Hepatocyte (in vitro differentiated cells): ENCODE results near the gene PPP1R3C. TPM values are rescaled to one million over a fixed set of nuclear protein-coding genes. Genes with fewer than 3 reads are reported as not detected.

Source experiments
- DNase-seq: peaks from one replicate; pipeline ENCODE4 v3.0.0-alpha.2; 2016; ENCODE audit warnings: low spot score
- H2AFZ ChIP-seq: fragments of 200-600 bp; sonication (generic); 2 replicates; pipeline ENCODE4 v1.6.0; 2016; ENCODE audit warnings: antibody characterized with exemption, mild to moderate bottlenecking
- H3K27ac ChIP-seq: fragments of 200-600 bp; sonication (generic); 2 replicates; pipeline ENCODE4 v1.5.1; 2016; ENCODE audit warnings: mild to moderate bottlenecking
- H3K27me3 ChIP-seq: fragments of 200-600 bp; sonication (generic); 2 replicates; pipeline ENCODE4 v1.6.1; 2016
- H3K36me3 ChIP-seq: fragments of 200-600 bp; sonication (generic); replicated peaks from 2 replicates; pipeline ENCODE4 v1.5.1; 2016; ENCODE audit warnings: low read depth; ENCODE audit not compliant: insufficient read depth
- H3K4me1 ChIP-seq: fragments of 200-600 bp; sonication (generic); 2 replicates; pipeline ENCODE4 v1.5.1; 2016; ENCODE audit warnings: mild to moderate bottlenecking, moderate library complexity; ENCODE audit not compliant: insufficient read depth
- H3K4me2 ChIP-seq: fragments of 200-600 bp; sonication (generic); 2 replicates; pipeline ENCODE4 v1.6.0; 2016
- H3K4me3 ChIP-seq: fragments of 200-600 bp; sonication (generic); 2 replicates; pipeline ENCODE4 v1.5.1; 2016; ENCODE audit warnings: mild to moderate bottlenecking
- H3K79me2 ChIP-seq: fragments of 200-600 bp; sonication (generic); 2 replicates; pipeline ENCODE4 v1.6.0; 2017; ENCODE audit warnings: mild to moderate bottlenecking
- H3K9me2 ChIP-seq: fragments of 200-600 bp; sonication (generic); replicated peaks from 2 replicates; pipeline ENCODE4 v1.6.0; 2017; ENCODE audit warnings: mild to moderate bottlenecking; ENCODE audit not compliant: insufficient read depth
- H3K9me3 ChIP-seq: fragments of 200-600 bp; sonication (generic); 2 replicates; pipeline ENCODE4 v1.5.1; 2016; ENCODE audit warnings: low read depth, mild to moderate bottlenecking
- H4K20me1 ChIP-seq: fragments of 200-600 bp; sonication (generic); 2 replicates; pipeline ENCODE4 v1.6.0; 2016; ENCODE audit warnings: mild to moderate bottlenecking; ENCODE audit not compliant: insufficient read depth, poor library complexity, severe bottlenecking
- CTCF ChIP-seq: fragments of 200-600 bp; sonication (generic); IDR thresholded peaks from 2 replicates; pipeline ENCODE4 v1.5.1; 2016; ENCODE audit warnings: antibody characterized with exemption, mild to moderate bottlenecking; ENCODE audit not compliant: poor library complexity
- EZH2 ChIP-seq: fragments of 200-600 bp; sonication (generic); IDR thresholded peaks from 2 replicates; pipeline ENCODE4 v1.6.1; 2016; ENCODE audit warnings: antibody characterized with exemption, mild to moderate bottlenecking, borderline replicate concordance
- EZH2phosphoT487 ChIP-seq: fragments of 200-600 bp; sonication (generic); IDR thresholded peaks from one replicate; pipeline ENCODE4 v1.6.1; 2018; ENCODE audit warnings: antibody characterized with exemption, mild to moderate bottlenecking, low read depth, moderate library complexity; ENCODE audit not compliant: unreplicated experiment, severe bottlenecking
- WGBS: methylation state at CpG from one replicate; pipeline ENCODE4 v1.1.6; 2016; ENCODE audit warnings: low lambda C conversion rate; ENCODE audit errors: missing lambda C conversion rate; 5-methylcytosine and 5-hydroxymethylcytosine counted together
- polyA plus RNA-seq: library from polyadenylated mRNA; unstranded; fragments of >200 nt; fragmentation: Nextera tagmentation; extraction: Ambion mirVana; gene quantifications from 2 replicates; pipeline ENCODE4 v1.2.1, GENCODE V29; 2016
- total RNA-seq: library from RNA; depleted of rRNA; stranded (reverse); fragments of >200 nt; gene quantifications from 2 replicates; pipeline ENCODE4 v1.2.3, GENCODE V29; 2014

Gene PPP1R3C
- total and polyA plus RNA-seq, 2 experiments from 2014 or later: 20.2 to 45.0 TPM

DNA sequence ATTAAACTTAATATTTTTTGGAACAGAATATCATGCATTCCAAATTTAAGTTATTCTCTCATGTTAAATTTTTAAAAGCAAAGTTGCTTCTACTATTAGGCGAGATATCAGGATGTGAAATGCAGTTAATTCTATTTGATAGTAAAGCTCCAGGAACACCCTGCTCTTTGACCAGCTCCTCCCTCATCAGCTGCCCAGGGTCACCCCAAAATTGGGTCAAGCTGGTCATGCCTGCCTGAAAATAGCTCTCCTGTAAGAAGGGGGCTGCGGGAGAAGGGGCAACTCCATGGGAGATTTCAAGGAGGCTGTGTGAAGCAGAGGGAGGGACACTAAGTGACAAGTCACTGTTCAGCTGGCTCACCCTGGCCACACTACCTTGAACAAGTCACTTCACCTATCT is 5.9 kb downstream of the PPP1R3C start:
- Histone ChIP-seq H4K20me1 (no peaks in the 10 kb centered on the region), H3K9me2 (no peaks in the 10 kb centered on the region), H3K36me3 (no peaks in the 10 kb centered on the region), H3K4me2 (no peak overlapping the region), H2AFZ (no peak overlapping the region), H3K27ac (no peak overlapping the region), H3K27me3 (no peaks in the 10 kb centered on the region), H3K79me2 (no peaks in the 10 kb centered on the region), H3K9me3 (no peaks in the 10 kb centered on the region), H3K4me1 (no peaks in the 10 kb centered on the region), H3K4me3 (no peak overlapping the region)
- TF ChIP-seq EZH2phosphoT487 (no peak), EZH2 (no peak), CTCF (no peak)
- WGBS: 92% methylated on average over 2 of the region's 2 CpGs
- DNase-seq: no peak

- DNase-seq: no peak
- no peak for TF ChIP-seq EZH2phosphoT487
- no peak for TF ChIP-seq EZH2
- TF ChIP-seq CTCF: no peak
These were observed 8.2 kb downstream of the PPP1R3C start for GRCh38 chr10:91624633-91625032.

GRCh38 chr10:91622601-91623000 is 10.3 kb downstream of the PPP1R3C start:
- no peak for DNase-seq
- H2AFZ ChIP-seq: no peak overlapping the region
- no peaks in the 10 kb centered on the region for H3K4me1 ChIP-seq
- H3K27me3 ChIP-seq: no peaks in the 10 kb centered on the region
- H3K4me3 ChIP-seq: no peak overlapping the region
- no peaks in the 10 kb centered on the region for H3K9me3 ChIP-seq
- H3K79me2 ChIP-seq: no peaks in the 10 kb centered on the region
- no peak overlapping the region for H3K27ac ChIP-seq
- no peak overlapping the region for H3K4me2 ChIP-seq
- H3K36me3 ChIP-seq: no peaks in the 10 kb centered on the region
- H3K9me2 ChIP-seq: no peaks in the 10 kb centered on the region
- 100% methylated on average over 1 of the region's 1 CpG for WGBS
- no peak for TF ChIP-seq EZH2phosphoT487
- TF ChIP-seq CTCF: no peak
- no peak for TF ChIP-seq EZH2
- H4K20me1 ChIP-seq: no peaks in the 10 kb centered on the region

More at GRCh38 chr10:91624633-91625032, 8.2 kb downstream of the PPP1R3C start:
- Histone ChIP-seq H3K4me2 (no peak overlapping the region), H3K27me3 (no peaks in the 10 kb centered on the region), H2AFZ (no peak overlapping the region), H3K9me2 (no peaks in the 10 kb centered on the region), H3K4me3 (no peak overlapping the region), H3K36me3 (no peaks in the 10 kb centered on the region), H3K79me2 (no peaks in the 10 kb centered on the region), H4K20me1 (no peaks in the 10 kb centered on the region), H3K9me3 (no peaks in the 10 kb centered on the region), H3K27ac (no peak overlapping the region), H3K4me1 (no peaks in the 10 kb centered on the region)

DNA sequence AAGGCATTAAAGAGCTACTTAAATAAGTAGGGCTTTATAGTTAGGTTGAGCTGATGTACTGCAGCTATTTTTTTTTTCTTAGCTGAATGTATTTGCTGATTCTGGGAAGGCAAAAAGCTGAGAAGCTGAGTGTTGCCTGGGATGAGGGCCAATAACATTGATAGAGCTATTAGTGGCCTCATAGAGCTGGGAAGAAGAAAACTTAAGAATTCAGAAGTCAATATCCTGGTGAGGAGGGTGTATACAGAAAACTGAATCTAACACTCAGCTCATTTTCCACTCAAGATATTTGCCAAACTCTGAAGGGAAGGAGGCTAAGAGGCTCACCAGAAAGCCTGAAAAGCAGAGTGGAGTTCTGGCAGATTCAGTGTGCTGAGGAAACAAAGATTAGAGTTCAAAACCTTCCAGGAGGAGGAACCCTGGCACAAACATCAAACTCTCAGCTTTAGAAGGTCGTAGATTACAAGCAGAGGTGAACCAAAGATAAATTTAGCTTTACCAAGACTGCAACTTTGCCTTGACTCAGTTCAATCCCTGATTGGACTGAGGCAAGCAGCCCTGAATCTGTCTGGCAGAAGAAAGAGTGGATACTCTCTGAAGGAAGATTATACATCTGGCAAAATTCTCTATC is 11.3 kb downstream of the PPP1R3C start:
- H3K27me3 ChIP-seq: no peaks in the 10 kb centered on the region
- no peaks in the 10 kb centered on the region for H3K36me3 ChIP-seq
- H3K79me2 ChIP-seq: no peaks in the 10 kb centered on the region
- H3K9me3 ChIP-seq: no peaks in the 10 kb centered on the region
- H3K4me1 ChIP-seq: no peaks in the 10 kb centered on the region
- no peaks in the 10 kb centered on the region for H3K9me2 ChIP-seq
- no peak for TF ChIP-seq CTCF
- TF ChIP-seq EZH2phosphoT487: no peak
- no peak for TF ChIP-seq EZH2
- H3K4me3 ChIP-seq: no peak overlapping the region
- H2AFZ ChIP-seq: no peak overlapping the region
- H3K27ac ChIP-seq: no peak overlapping the region
- H4K20me1 ChIP-seq: no peaks in the 10 kb centered on the region
- no peak for DNase-seq
- H3K4me2 ChIP-seq: no peak overlapping the region
- WGBS: 86% methylated on average over 1 of the region's 1 CpG
